ENCODE measurements around the gene DZIP1. TPM values are rescaled to one million over a fixed set of nuclear protein-coding genes. Genes with fewer than 3 reads are reported as not detected.

Gene DZIP1
- total and polyA plus RNA-seq, 2 of the 13 experiments (the other 11 are each of a cell fraction or from before 2014, with no cell fraction given), result 11.0 to 36.7 TPM

GRCh38 chr13:95541911-95542474 lies 102.5 kb downstream of the DZIP1 start (continued):
- no peak for TF ChIP-seq ZNF513 (CRISPR knock-in tag; conservative IDR thresholded peaks at IDR 0.05)
- TF ChIP-seq HMGXB3 (CRISPR knock-in tag; IDR thresholded peaks at IDR 0.05; ENCODE audit: borderline replicate concordance), result no peak
- TF ChIP-seq MYC (CRISPR knock-in tag; IDR thresholded peaks at IDR 0.05; ENCODE audit: borderline replicate concordance), result no peak

GRCh38 chr13:95541308-95541707 lies 103.2 kb downstream of the DZIP1 start:
- Histone ChIP-seq H3K4me2 (ENCODE audit: low read depth, low read length) (no peak overlapping the region), H3K4me1 (ENCODE audit: insufficient read depth, low read length) (peaks cover 4% of the 10 kb centered on the region), H3K4me3 (replicated peaks in 1 of 3; ENCODE audit: insufficient read depth in 1 of 3, low read depth in 2 of 3, low read length in 3 of 3) (no peak overlapping the region), H3K79me2 (ENCODE audit: insufficient read depth, low read length) (no peaks in the 10 kb centered on the region), H3K27me3 (ENCODE audit: control insufficient read depth in 1 of 2, insufficient read depth in 2 of 2, low read length in 2 of 2) (no peaks in the 10 kb centered on the region), H3K36me3 (replicated peaks in 1 of 2; ENCODE audit: control insufficient read depth in 1 of 2, insufficient read depth in 2 of 2, low read length in 2 of 2) (no peaks in the 10 kb centered on the region), H3K9ac (ENCODE audit: insufficient read depth, low read depth, low read length) (no peak overlapping the region), H3K9me3 (ENCODE audit: low read length) (no peaks in the 10 kb centered on the region), H4K20me1 (ENCODE audit: insufficient read depth, low read length) (no peaks in the 10 kb centered on the region), H2AFZ (ENCODE audit: low read length) (no peak overlapping the region), H3K27ac (ENCODE audit: extremely low read length, insufficient read depth, low read length) (no peak overlapping the region)
- WGBS (ENCODE audit: low lambda C conversion rate), result 2% methylated on average over 2 of the region's 2 CpGs
- CTCF ChIA-PET (ENCODE audit: low intra/inter-chr PET ratio, low total read pairs), result no interaction called here
- FAIRE-seq (no peak), ATAC-seq (no peak), DNase-seq (ENCODE audit: low spot score) (no peak)
- POLR2A ChIA-PET, result no interaction called here
- in situ Hi-C loops (cut with HindIII; ENCODE audit: extremely low pct_ligation_motif_present, low pct_unique_long_range_greater_than_20kb) (no loop called here), intact Hi-C loops (cut with micrococcal nuclease; ENCODE audit: unreplicated experiment) (no loop called here)
- BruUV-seq (replicated peaks), result no TSS peak
- no peak for TF ChIP-seq ZNF670 (CRISPR knock-in tag; IDR thresholded peaks at IDR 0.05; ENCODE audit: borderline replicate concordance)
- TF ChIP-seq ZNF605 (CRISPR knock-in tag; IDR thresholded peaks at IDR 0.05), result no peak
- no peak for TF ChIP-seq UBTF (CRISPR knock-in tag; IDR thresholded peaks at IDR 0.05)
- TF ChIP-seq ZNF333 (CRISPR knock-in tag; IDR thresholded peaks at IDR 0.05; ENCODE audit: borderline replicate concordance), result no peak
- TF ChIP-seq NR3C1 (CRISPR knock-in tag; IDR thresholded peaks at IDR 0.05), result no peak
- no peak for TF ChIP-seq ZNF20 (CRISPR knock-in tag; IDR thresholded peaks at IDR 0.05)

Measured in HepG2 (cell line).